ENCODE measurements around the gene TM9SF3.

The TM9SF3 gene

DNA sequence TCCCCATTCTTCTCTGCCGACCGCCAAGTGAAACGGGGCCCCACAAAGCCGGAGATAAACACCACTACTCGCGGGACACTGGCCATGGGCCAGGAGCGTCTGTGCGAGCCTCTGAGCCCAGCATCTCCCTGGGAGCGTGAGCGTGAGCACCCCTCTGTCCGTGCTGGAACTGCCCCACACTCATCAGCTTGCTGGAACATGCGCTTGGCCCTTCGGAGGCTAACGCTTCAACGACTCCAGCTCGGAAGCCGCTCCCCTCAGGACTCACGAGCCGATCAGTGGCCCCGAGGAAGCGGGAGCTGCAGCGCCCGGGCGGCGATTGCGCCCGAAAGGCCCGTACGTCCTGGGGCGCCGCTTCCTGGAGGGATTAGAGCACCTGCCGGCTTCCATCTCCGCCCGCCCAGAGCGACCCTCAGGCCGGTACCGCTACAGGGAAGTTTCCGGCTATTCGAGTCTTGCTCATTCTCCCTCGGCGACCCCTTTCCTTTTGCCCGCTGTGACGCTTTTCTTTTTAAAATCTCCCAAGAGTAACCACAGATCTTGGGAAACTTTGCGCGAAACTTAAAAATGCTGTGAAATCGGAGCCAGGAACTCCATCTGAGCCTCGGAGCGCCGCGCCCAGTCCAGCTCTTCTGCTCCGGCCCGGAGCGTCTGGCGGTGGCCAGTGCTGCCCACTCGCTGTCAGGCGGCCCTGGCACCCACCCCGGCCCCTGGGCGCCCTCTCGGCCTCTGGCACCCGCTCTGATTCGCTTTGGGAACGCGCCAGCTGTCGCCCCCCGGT lies 74.1 kb downstream of the TM9SF3 start:
- no peaks in the 10 kb centered on the region for H3K36me3 ChIP-seq (ENCODE audit: low read length)
- no peaks in the 10 kb centered on the region for H4K20me1 ChIP-seq (ENCODE audit: low read depth, low read length)
- TF ChIP-seq, protein P1, sequence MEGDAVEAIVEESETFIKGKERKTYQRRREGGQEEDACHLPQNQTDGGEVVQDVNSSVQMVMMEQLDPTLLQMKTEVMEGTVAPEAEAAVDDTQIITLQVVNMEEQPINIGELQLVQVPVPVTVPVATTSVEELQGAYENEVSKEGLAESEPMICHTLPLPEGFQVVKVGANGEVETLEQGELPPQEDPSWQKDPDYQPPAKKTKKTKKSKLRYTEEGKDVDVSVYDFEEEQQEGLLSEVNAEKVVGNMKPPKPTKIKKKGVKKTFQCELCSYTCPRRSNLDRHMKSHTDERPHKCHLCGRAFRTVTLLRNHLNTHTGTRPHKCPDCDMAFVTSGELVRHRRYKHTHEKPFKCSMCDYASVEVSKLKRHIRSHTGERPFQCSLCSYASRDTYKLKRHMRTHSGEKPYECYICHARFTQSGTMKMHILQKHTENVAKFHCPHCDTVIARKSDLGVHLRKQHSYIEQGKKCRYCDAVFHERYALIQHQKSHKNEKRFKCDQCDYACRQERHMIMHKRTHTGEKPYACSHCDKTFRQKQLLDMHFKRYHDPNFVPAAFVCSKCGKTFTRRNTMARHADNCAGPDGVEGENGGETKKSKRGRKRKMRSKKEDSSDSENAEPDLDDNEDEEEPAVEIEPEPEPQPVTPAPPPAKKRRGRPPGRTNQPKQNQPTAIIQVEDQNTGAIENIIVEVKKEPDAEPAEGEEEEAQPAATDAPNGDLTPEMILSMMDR (IDR thresholded peaks at IDR 0.05; ENCODE audit: insufficient read depth, low read length, poor library complexity, severe bottlenecking), result no peak
- TF ChIP-seq EZH2phosphoT487 (conservative IDR thresholded peaks at IDR 0.05; ENCODE audit: low read length), result no peak; the same call in 1 of the 2 replicates
- H3K9me2 ChIP-seq (replicated peaks; ENCODE audit: insufficient read depth, low read length), result no peaks in the 10 kb centered on the region
- no peaks in the 10 kb centered on the region for H3K9me3 ChIP-seq (ENCODE audit: insufficient read depth, low read length)
- peak overlapping the region; percentile 54 for H3K9ac ChIP-seq (ENCODE audit: low read length)
- peak overlapping the region; percentile 75 for H2AFZ ChIP-seq (ENCODE audit: low read depth, low read length, severe bottlenecking)
- H3K79me2 ChIP-seq (ENCODE audit: insufficient read depth, low read length), result no peaks in the 10 kb centered on the region
- H3F3A ChIP-seq (ENCODE audit: insufficient read depth), result peaks cover 9% of the 10 kb centered on the region
- no peak overlapping the region for H3K27ac ChIP-seq (ENCODE audit: low read depth, low read length)
- H3K4me3 ChIP-seq (ENCODE audit: insufficient read depth, low read length, poor library complexity, severe bottlenecking), result peak overlapping the region; percentile 66
- H3K4me2 ChIP-seq (ENCODE audit: low read depth, low read length, poor library complexity, severe bottlenecking), result peak overlapping the region; percentile 94
- H3K27me3 ChIP-seq (ENCODE audit: low read length), result 0 out of 2 replicates have a peak, but pooled peaks cover 2% of the 10 kb centered on the region

DNA sequence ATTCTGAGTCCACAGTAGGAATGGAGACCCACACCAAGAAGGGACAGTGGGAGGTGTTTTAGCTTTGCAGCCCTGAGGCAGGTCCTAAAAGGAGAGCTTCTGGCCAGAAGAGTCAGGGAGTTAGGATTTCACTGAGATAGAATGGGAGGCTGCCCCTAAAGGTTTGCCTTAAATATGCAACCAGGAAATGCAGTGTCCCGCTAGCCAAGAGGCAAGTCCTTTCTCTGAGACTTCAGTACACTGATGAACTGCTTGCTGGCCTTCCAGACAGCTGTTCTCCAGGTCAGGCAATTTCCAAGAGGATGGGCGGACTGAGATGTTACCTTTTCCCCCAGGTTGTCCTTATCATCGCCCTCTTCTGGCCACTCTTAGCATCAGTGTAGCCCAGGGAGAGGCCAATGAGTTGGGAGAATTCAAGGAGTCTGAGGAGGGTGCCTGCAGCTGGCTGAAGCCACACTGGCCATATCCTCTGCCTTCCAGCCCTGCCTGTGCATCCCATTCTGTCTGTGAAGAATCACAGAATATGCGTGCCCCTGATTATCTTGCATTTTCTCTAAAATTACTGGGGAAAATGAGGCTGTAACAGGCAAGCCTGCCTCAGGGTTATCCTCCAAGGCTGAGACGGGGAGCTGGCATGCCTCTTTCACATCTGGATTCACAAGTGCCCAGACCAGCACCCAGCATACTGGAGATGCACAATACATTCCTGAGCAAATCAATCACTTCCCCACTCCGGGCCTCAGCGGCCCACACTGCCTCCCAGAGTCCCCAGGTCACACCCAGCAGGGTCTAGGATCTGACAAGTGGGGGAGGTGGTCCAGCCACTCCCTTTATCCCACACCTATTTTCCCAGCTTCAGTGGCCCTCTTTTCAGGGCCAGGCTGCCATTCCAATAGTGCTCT lies 75.5 kb downstream of the TM9SF3 start:
- H3K4me3 ChIP-seq (ENCODE audit: insufficient read depth, low read length, poor library complexity, severe bottlenecking), result no peak overlapping the region
- H2AFZ ChIP-seq (ENCODE audit: low read depth, low read length, severe bottlenecking), result no peak overlapping the region
- no peaks in the 10 kb centered on the region for H3K36me3 ChIP-seq (ENCODE audit: low read length)
- no peak overlapping the region for H3K9ac ChIP-seq (ENCODE audit: low read length)
- H4K20me1 ChIP-seq (ENCODE audit: low read depth, low read length), result no peaks in the 10 kb centered on the region
- H3K27ac ChIP-seq (ENCODE audit: low read depth, low read length), result no peak overlapping the region
- H3K27me3 ChIP-seq (ENCODE audit: low read length), result 0 out of 2 replicates have a peak, but pooled peaks cover 2% of the 10 kb centered on the region
- TF ChIP-seq EZH2phosphoT487 (conservative IDR thresholded peaks at IDR 0.05; ENCODE audit: low read length), result no peak
- TF ChIP-seq, protein P1 (IDR thresholded peaks at IDR 0.05; ENCODE audit: insufficient read depth, low read length, poor library complexity, severe bottlenecking), result peak; percentile 38
- no peaks in the 10 kb centered on the region for H3K9me3 ChIP-seq (ENCODE audit: insufficient read depth, low read length)
- no peak overlapping the region for H3K4me2 ChIP-seq (ENCODE audit: low read depth, low read length, poor library complexity, severe bottlenecking)
- H3K79me2 ChIP-seq (ENCODE audit: insufficient read depth, low read length), result no peaks in the 10 kb centered on the region
- peaks cover 9% of the 10 kb centered on the region for H3F3A ChIP-seq (ENCODE audit: insufficient read depth)
- H3K9me2 ChIP-seq (replicated peaks; ENCODE audit: insufficient read depth, low read length), result no peaks in the 10 kb centered on the region

DNA sequence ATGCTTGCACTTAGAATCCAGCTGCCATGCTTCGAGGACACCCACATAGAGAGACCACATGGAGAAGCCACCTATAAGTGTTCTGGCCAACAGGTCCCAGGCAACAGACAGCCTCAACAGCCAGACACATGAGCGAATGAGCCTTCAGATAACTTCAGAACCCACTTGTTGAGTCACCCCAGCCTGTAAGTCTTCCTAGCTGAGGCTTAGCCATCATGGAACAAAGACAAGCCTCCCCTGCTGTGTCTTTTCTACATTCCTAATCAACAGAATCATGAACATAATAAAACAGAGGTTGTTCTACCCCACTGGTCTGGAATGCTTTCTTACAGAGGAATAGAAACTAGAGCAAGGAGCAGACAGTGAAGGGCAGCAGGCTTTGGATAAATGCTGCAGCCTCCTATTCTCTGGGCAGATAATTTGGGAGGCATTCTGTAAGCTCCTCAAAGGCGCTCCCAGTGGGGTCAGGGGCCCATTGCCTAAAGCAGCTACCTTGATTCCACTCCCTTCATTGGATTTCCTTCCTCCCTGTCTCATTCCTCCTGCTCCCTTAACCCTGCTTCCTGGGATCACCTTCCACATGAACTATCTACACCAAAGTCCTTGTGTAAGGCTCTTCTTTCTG lies 77.7 kb downstream of the TM9SF3 start:
- Histone ChIP-seq H3K4me3 (ENCODE audit: insufficient read depth, low read length, poor library complexity, severe bottlenecking) (no peak overlapping the region), H3K79me2 (ENCODE audit: insufficient read depth, low read length) (no peaks in the 10 kb centered on the region), H2AFZ (ENCODE audit: low read depth, low read length, severe bottlenecking) (no peak overlapping the region), H3K9me3 (ENCODE audit: insufficient read depth, low read length) (no peaks in the 10 kb centered on the region), H4K20me1 (ENCODE audit: low read depth, low read length) (no peaks in the 10 kb centered on the region), H3K36me3 (ENCODE audit: low read length) (no peaks in the 10 kb centered on the region), H3F3A (ENCODE audit: insufficient read depth) (no peaks in the 10 kb centered on the region; the same call in 1 of the 2 replicates), H3K27ac (ENCODE audit: low read depth, low read length) (no peak overlapping the region), H3K9ac (ENCODE audit: low read length) (no peak overlapping the region), H3K4me2 (ENCODE audit: low read depth, low read length, poor library complexity, severe bottlenecking) (no peak overlapping the region), H3K9me2 (replicated peaks; ENCODE audit: insufficient read depth, low read length) (no peaks in the 10 kb centered on the region), H3K27me3 (ENCODE audit: low read length) (0 out of 2 replicates have a peak, but pooled peaks cover 2% of the 10 kb centered on the region)
- TF ChIP-seq EZH2phosphoT487 (conservative IDR thresholded peaks at IDR 0.05; ENCODE audit: low read length), result no peak
- TF ChIP-seq, protein P1 (IDR thresholded peaks at IDR 0.05; ENCODE audit: insufficient read depth, low read length, poor library complexity, severe bottlenecking), result no peak
